SK-N-SH treated with all-trans-retinoic acid at 6 μM for 48 hours (cell line): ENCODE results near the gene TNFRSF12A.

Experiments used
- ATAC-seq: fragments of 200-7000 bp; cut with Tn5 transposase; 3 replicates; pipeline ENCODE4 v1.9.1; 2020; ENCODE audit warnings: mild to moderate bottlenecking, moderate library complexity
- ARNTL ChIP-seq: fragments of 450-650 bp; formaldehyde crosslinking; IDR thresholded peaks from 2 replicates; pipeline ENCODE4 v1.5.0; 2020; ENCODE audit warnings: low read depth, mild to moderate bottlenecking, moderate library complexity, borderline replicate concordance
- BACH2 ChIP-seq: fragments of 250-450 bp; sonication (Bioruptor Pico); IDR thresholded peaks from 2 replicates; pipeline ENCODE4 v1.9.0; 2021; ENCODE audit warnings: mild to moderate bottlenecking, borderline replicate concordance
- CSDC2 ChIP-seq: fragments of 250-450 bp; sonication (Bioruptor Pico); IDR thresholded peaks from 2 replicates; pipeline ENCODE4 v1.5.0; 2020; ENCODE audit warnings: mild to moderate bottlenecking, moderate library complexity
- ESRRG ChIP-seq: fragments of 250-450 bp; sonication (Bioruptor Pico); IDR thresholded peaks from 2 replicates; pipeline ENCODE4 v1.6.1; 2021; ENCODE audit warnings: mild to moderate bottlenecking
- GLIS3 ChIP-seq: fragments of 250-450 bp; sonication (Bioruptor Pico); IDR thresholded peaks from 2 replicates; pipeline ENCODE4 v1.5.0; 2020; ENCODE audit warnings: mild to moderate bottlenecking, moderate library complexity
- ISL1 ChIP-seq: fragments of 250-450 bp; sonication (Bioruptor Pico); IDR thresholded peaks from 2 replicates; pipeline ENCODE4 v2.1.2; 2022; ENCODE audit warnings: mild to moderate bottlenecking, moderate library complexity
- OSR1 ChIP-seq: fragments of 250-450 bp; sonication (Bioruptor Pico); IDR thresholded peaks from 2 replicates; pipeline ENCODE4 v1.8.0; 2022; ENCODE audit warnings: moderate library complexity, mild to moderate bottlenecking, inconsistent platforms
- RARB ChIP-seq: fragments of 250-450 bp; sonication (Bioruptor Pico); IDR thresholded peaks from 2 replicates; pipeline ENCODE4 v1.8.0; 2021; ENCODE audit warnings: mild to moderate bottlenecking, moderate library complexity
- SNAI2 ChIP-seq: fragments of 250-450 bp; sonication (Bioruptor Pico); IDR thresholded peaks from 2 replicates; pipeline ENCODE4 v1.5.0; 2020; ENCODE audit warnings: mild to moderate bottlenecking, moderate library complexity
- TCF4 ChIP-seq: fragments of 250-450 bp; sonication (Bioruptor Pico); IDR thresholded peaks from 2 replicates; pipeline ENCODE4 v1.8.0; 2021; ENCODE audit warnings: mild to moderate bottlenecking, moderate library complexity, borderline replicate concordance
- TOX ChIP-seq: fragments of 250-450 bp; sonication (Bioruptor Pico); IDR thresholded peaks from 2 replicates; pipeline ENCODE4 v1.8.0; 2021; ENCODE audit warnings: mild to moderate bottlenecking, moderate library complexity, borderline replicate concordance
- ZC3H10 ChIP-seq: fragments of 250-450 bp; sonication (Bioruptor Pico); IDR thresholded peaks from 2 replicates; pipeline ENCODE4 v1.5.1; 2021; ENCODE audit warnings: mild to moderate bottlenecking, moderate library complexity
- ZFP3 ChIP-seq: fragments of 250-450 bp; sonication (Bioruptor Pico); IDR thresholded peaks from 2 replicates; pipeline ENCODE4 v1.5.0; 2020; ENCODE audit warnings: mild to moderate bottlenecking, moderate library complexity
- ZFP30 ChIP-seq: fragments of 450-650 bp; formaldehyde crosslinking; IDR thresholded peaks from 2 replicates; pipeline ENCODE4 v1.5.0; 2022; ENCODE audit warnings: mild to moderate bottlenecking, moderate library complexity
- ZNF565 ChIP-seq: fragments of 450-650 bp; formaldehyde crosslinking; conservative IDR thresholded peaks from 2 replicates; pipeline ENCODE4 v1.5.0; 2020; ENCODE audit warnings: low read depth, mild to moderate bottlenecking, moderate library complexity
- ZNF70 ChIP-seq: fragments of 450-650 bp; formaldehyde crosslinking; IDR thresholded peaks from 2 replicates; pipeline ENCODE4 v1.5.0; 2020; ENCODE audit warnings: mild to moderate bottlenecking, moderate library complexity
- ZNF8 ChIP-seq: fragments of 450-650 bp; formaldehyde crosslinking; IDR thresholded peaks from 2 replicates; pipeline ENCODE4 v1.5.0; 2020; ENCODE audit warnings: mild to moderate bottlenecking, moderate library complexity
- TF ChIP-seq, protein P1 (sequence below): fragments of 250-450 bp; sonication (Bioruptor Pico); IDR thresholded peaks from 2 replicates; pipeline ENCODE4 v1.5.0; 2020; ENCODE audit warnings: mild to moderate bottlenecking, moderate library complexity
- TF ChIP-seq, protein P2 (sequence below): fragments of 250-450 bp; sonication (Bioruptor Pico); IDR thresholded peaks from 2 replicates; pipeline ENCODE4 v1.5.1; 2021; ENCODE audit warnings: mild to moderate bottlenecking, moderate library complexity
- TF ChIP-seq, protein P3 (sequence below): fragments of 250-450 bp; sonication (Bioruptor Pico); IDR thresholded peaks from 2 replicates; pipeline ENCODE4 v1.8.0; 2021; ENCODE audit warnings: low read depth, mild to moderate bottlenecking, moderate library complexity, borderline replicate concordance
- TF ChIP-seq, protein P4 (sequence below): fragments of 250-450 bp; sonication (Bioruptor Pico); IDR thresholded peaks from 2 replicates; pipeline ENCODE4 v1.8.0; 2020; ENCODE audit warnings: mild to moderate bottlenecking, moderate library complexity, borderline replicate concordance

TNFRSF12A gene

DNA sequence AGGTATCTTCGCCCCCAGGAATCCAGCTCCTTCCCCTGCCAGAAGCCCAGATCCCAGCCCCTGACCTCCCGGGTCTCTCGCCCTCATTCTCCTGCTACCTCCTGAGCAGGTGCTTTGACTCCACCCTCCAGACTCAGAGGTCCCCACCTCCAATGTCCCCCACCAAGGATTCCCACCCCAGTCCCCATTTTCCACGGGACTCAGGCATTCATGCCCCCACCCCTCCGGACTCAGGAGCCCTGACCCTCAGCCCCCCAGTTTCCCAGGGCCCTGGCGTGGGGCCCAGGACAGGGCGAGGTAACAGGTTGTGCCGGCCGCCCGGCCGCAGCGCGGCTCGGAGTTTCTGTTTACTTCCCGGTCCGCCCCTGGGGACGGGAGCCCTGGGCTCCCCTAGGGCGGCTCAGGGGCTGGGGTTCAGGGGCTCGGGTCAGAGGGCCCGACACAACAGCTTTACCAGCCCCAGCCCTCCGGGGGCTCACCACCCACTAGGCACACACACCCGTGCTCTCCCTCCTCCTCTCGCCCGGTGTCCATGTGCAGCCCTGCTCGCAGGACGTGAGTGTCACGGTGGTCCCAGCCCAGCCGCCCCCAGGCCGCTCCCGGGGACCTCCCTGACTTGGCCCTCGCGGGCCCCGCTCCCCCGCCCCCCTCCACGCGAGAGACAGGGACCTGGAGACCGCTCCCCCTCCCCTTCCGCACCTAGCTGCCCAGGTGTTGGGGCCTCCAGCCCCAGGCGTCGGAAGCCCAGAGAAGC lies 16.0 kb downstream of the TNFRSF12A start:
- no peak for TF ChIP-seq BACH2 (CRISPR knock-in tag)
- peak; percentile 4; the same call in 1 of the 3 replicates for ATAC-seq

DNA sequence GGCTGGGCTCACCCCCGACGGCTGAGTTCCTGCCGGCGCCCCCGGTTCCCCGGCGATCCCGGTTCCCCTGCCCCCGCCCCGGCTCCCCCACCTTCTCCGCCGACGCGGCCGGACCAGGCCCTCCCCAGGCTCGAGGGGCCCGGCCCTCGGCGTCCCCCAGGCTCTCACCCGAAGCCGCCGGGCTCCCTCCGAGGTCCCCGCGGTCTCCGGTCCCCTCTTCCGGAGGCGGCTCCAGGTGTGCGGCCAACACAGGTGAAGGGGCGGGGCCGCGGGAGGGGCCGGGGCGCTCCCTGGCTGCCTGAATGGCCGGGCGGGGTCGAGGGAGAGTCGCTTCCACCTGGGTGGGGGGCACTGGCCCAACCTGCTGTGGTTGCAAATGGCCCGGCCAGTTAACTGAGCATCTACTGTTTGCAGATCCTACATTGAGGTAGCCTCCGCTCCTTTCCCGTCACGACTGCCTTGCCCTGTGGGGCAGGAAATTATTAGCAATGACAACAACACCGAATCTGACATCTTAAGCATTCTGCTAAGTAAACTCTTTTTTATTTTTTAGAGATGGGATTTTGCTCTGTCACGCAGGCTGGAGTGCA lies 16.7 kb downstream of the TNFRSF12A start, which contains the start of gene BICDL2:
TSS of gene BICDL2 (minus strand) at position 219 of the 590 bp plus-strand sequence. CDS start 1,448 bp downstream, outside the sequence.
- TF ChIP-seq GLIS3 (CRISPR knock-in tag) (no peak), ESRRG (CRISPR knock-in tag) (no peak), ZNF565 (CRISPR knock-in tag) (no peak), TOX (CRISPR knock-in tag) (no peak), OSR1 (CRISPR knock-in tag) (no peak), TCF4 (no peak), ZNF8 (CRISPR knock-in tag) (no peak), SNAI2 (CRISPR knock-in tag) (no peak)
- TF ChIP-seq, protein P1, sequence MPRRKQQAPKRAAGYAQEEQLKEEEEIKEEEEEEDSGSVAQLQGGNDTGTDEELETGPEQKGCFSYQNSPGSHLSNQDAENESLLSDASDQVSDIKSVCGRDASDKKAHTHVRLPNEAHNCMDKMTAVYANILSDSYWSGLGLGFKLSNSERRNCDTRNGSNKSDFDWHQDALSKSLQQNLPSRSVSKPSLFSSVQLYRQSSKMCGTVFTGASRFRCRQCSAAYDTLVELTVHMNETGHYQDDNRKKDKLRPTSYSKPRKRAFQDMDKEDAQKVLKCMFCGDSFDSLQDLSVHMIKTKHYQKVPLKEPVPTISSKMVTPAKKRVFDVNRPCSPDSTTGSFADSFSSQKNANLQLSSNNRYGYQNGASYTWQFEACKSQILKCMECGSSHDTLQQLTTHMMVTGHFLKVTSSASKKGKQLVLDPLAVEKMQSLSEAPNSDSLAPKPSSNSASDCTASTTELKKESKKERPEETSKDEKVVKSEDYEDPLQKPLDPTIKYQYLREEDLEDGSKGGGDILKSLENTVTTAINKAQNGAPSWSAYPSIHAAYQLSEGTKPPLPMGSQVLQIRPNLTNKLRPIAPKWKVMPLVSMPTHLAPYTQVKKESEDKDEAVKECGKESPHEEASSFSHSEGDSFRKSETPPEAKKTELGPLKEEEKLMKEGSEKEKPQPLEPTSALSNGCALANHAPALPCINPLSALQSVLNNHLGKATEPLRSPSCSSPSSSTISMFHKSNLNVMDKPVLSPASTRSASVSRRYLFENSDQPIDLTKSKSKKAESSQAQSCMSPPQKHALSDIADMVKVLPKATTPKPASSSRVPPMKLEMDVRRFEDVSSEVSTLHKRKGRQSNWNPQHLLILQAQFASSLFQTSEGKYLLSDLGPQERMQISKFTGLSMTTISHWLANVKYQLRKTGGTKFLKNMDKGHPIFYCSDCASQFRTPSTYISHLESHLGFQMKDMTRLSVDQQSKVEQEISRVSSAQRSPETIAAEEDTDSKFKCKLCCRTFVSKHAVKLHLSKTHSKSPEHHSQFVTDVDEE (CRISPR knock-in tag), result no peak

DNA sequence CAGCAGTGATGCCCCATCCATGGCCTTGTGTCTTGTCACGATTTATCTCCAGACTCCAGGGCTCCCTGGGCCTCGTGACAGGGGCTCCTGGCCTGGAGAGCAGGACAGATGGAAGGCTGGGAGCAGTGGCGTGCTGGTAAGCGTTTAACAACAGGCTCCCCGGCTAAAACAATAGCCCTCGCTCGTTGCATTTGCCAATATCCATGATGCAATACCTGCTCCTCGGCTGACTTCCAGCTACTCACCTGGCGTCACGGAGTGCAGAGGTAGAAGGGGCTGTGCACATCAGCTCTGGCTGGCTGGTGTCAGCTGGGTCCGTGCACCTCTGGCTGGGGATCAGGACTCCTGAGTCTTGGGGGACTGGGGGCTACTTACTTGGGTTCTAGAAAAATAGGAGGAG lies 18.1 kb downstream of the TNFRSF12A start:
- peak; percentile 14 for ATAC-seq

More for the DNA sequence above, 16.7 kb downstream of the TNFRSF12A start, which contains the start of gene BICDL2:
- ATAC-seq, result no peak

DNA sequence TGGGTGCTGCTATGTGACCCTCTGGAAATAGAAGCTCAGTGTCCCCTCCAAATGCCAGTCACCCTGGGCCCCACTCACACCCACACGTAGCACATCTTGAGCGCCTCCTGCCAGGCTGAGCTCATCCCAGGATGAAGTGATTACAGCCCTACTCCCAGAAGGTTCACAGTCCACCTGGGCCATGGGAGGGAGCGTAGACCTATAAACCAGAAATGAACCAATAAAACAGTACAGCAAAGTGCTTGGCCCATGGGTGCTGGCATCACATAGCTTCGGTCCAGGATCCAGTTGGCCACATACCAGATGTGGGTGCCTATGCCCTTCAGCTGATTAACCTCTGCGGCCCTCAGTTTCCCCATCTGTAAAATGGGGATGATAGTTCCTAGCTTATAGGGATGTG lies 18.7 kb downstream of the TNFRSF12A start:
- ATAC-seq, result no peak
- TF ChIP-seq TOX (CRISPR knock-in tag), result no peak
- TF ChIP-seq OSR1 (CRISPR knock-in tag), result no peak
- TF ChIP-seq, protein P1 (CRISPR knock-in tag), result no peak
- no peak for TF ChIP-seq ZNF8 (CRISPR knock-in tag)
- TF ChIP-seq, protein P2, sequence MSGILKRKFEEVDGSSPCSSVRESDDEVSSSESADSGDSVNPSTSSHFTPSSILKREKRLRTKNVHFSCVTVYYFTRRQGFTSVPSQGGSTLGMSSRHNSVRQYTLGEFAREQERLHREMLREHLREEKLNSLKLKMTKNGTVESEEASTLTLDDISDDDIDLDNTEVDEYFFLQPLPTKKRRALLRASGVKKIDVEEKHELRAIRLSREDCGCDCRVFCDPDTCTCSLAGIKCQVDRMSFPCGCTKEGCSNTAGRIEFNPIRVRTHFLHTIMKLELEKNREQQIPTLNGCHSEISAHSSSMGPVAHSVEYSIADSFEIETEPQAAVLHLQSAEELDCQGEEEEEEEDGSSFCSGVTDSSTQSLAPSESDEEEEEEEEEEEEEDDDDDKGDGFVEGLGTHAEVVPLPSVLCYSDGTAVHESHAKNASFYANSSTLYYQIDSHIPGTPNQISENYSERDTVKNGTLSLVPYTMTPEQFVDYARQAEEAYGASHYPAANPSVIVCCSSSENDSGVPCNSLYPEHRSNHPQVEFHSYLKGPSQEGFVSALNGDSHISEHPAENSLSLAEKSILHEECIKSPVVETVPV, result no peak
- TF ChIP-seq SNAI2 (CRISPR knock-in tag), result no peak
- TF ChIP-seq ZFP3 (CRISPR knock-in tag), result no peak
- no peak for TF ChIP-seq ESRRG (CRISPR knock-in tag)
- TF ChIP-seq ISL1 (CRISPR knock-in tag), result no peak
- no peak for TF ChIP-seq BACH2 (CRISPR knock-in tag)
- TF ChIP-seq, protein P3, sequence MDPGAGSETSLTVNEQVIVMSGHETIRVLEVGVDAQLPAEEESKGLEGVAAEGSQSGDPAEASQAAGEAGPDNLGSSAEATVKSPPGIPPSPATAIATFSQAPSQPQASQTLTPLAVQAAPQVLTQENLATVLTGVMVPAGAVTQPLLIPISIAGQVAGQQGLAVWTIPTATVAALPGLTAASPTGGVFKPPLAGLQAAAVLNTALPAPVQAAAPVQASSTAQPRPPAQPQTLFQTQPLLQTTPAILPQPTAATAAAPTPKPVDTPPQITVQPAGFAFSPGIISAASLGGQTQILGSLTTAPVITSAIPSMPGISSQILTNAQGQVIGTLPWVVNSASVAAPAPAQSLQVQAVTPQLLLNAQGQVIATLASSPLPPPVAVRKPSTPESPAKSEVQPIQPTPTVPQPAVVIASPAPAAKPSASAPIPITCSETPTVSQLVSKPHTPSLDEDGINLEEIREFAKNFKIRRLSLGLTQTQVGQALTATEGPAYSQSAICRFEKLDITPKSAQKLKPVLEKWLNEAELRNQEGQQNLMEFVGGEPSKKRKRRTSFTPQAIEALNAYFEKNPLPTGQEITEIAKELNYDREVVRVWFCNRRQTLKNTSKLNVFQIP (CRISPR knock-in tag), result no peak
- no peak for TF ChIP-seq RARB (CRISPR knock-in tag)
- TF ChIP-seq CSDC2 (CRISPR knock-in tag), result no peak
- TF ChIP-seq ZFP30, result no peak
- no peak for TF ChIP-seq TCF4
- TF ChIP-seq ARNTL (CRISPR knock-in tag), result no peak
- TF ChIP-seq ZNF70 (CRISPR knock-in tag), result no peak
- TF ChIP-seq, protein P4, sequence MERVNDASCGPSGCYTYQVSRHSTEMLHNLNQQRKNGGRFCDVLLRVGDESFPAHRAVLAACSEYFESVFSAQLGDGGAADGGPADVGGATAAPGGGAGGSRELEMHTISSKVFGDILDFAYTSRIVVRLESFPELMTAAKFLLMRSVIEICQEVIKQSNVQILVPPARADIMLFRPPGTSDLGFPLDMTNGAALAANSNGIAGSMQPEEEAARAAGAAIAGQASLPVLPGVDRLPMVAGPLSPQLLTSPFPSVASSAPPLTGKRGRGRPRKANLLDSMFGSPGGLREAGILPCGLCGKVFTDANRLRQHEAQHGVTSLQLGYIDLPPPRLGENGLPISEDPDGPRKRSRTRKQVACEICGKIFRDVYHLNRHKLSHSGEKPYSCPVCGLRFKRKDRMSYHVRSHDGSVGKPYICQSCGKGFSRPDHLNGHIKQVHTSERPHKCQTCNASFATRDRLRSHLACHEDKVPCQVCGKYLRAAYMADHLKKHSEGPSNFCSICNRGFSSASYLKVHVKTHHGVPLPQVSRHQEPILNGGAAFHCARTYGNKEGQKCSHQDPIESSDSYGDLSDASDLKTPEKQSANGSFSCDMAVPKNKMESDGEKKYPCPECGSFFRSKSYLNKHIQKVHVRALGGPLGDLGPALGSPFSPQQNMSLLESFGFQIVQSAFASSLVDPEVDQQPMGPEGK (CRISPR knock-in tag), result no peak
- TF ChIP-seq ZC3H10, result no peak

More for the DNA sequence above, 18.1 kb downstream of the TNFRSF12A start:
- TF ChIP-seq RARB (CRISPR knock-in tag) (no peak), TOX (CRISPR knock-in tag) (no peak), OSR1 (CRISPR knock-in tag) (no peak)
- TF ChIP-seq, protein P2, result no peak
